ENCODE data around the gene PRRT3. TPM values are rescaled to one million over a fixed set of nuclear protein-coding genes. Genes with fewer than 3 reads are reported as not detected.

Gene PRRT3
- polyA plus RNA-seq, 1 experiment: 3.4 TPM

DNA sequence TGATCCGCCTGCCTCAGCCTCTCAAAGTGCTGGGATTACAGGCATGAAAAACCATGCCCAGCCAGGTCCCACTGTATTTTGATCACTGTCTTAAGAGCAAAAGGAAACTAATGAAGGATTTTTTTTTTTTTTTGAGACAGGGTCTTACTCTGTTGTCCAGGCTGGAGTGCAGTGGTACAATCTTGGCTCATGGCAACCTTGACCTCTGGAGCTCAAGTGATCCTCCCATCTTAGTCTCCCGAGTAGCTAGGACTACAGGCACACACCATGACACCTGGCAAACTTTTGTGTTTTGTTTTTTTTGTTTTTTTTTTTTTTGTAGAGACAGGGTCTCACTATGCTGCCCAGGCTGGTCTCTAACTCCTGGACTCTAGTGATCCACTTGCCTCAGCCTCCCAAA lies 28.0 kb upstream of the PRRT3 start:
- TF ChIP-seq, protein P1, sequence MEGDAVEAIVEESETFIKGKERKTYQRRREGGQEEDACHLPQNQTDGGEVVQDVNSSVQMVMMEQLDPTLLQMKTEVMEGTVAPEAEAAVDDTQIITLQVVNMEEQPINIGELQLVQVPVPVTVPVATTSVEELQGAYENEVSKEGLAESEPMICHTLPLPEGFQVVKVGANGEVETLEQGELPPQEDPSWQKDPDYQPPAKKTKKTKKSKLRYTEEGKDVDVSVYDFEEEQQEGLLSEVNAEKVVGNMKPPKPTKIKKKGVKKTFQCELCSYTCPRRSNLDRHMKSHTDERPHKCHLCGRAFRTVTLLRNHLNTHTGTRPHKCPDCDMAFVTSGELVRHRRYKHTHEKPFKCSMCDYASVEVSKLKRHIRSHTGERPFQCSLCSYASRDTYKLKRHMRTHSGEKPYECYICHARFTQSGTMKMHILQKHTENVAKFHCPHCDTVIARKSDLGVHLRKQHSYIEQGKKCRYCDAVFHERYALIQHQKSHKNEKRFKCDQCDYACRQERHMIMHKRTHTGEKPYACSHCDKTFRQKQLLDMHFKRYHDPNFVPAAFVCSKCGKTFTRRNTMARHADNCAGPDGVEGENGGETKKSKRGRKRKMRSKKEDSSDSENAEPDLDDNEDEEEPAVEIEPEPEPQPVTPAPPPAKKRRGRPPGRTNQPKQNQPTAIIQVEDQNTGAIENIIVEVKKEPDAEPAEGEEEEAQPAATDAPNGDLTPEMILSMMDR (IDR thresholded peaks at IDR 0.05; ENCODE audit: low read depth, low read length): no peak
- Histone ChIP-seq H3K9me3 (ENCODE audit: control insufficient read depth, insufficient read depth, low read length) (no peaks in the 10 kb centered on the region), H3K4me3 (ENCODE audit: low read depth, low read length) (no peak overlapping the region), H3K27me3 (ENCODE audit: control insufficient read depth, insufficient read depth, low read length) (no peaks in the 10 kb centered on the region), H3K27ac (ENCODE audit: low read depth, low read length) (no peak overlapping the region)
- CTCF ChIA-PET: interaction anchor here (0.7 kb wide), 1 partner anchor 262 kb away, joined by 4 read pairs; no protein-coding TSS in a partner anchor
- POLR2A ChIA-PET: interaction anchor here (0.9 kb wide), 1 partner anchor 221 kb away, joined by 4 read pairs; no protein-coding TSS in a partner anchor
- DNase-seq (ENCODE audit: low read depth, low spot score): no peak

DNA sequence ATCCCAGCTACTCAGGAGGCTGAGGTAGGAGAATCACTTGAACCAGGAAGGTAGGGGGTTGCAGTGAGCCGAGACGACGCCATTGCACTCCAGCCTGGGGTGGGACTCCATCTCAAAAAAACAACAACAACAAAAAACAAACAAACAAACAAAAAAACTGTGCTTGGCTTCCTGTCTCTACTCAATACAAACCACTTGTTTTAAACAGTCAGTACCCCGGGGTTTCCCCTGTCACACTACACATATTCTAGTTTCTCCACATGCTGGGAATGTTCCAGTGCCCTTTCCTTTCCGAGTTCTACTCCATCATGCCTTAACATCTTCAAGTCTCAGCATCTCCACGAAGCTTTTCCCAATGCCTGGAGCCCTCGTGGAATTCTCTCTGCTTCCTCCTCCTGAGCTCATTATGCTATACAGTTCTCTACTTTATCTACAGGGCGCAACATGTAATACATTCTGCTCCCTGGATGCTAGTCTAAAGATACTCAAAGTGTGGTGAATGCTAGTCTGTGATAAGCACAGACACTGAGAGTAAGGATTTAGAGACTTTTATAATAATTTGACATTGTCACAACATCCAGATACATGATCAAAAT lies 26.6 kb upstream of the PRRT3 start:
- ChIA-PET POLR2A (no interaction called here), CTCF (interaction anchor here (2.8 kb wide), 1 partner anchor 32 kb away, joined by 11 read pairs; no protein-coding TSS in a partner anchor)
- H3K9me3 ChIP-seq (ENCODE audit: control insufficient read depth, insufficient read depth, low read length): no peaks in the 10 kb centered on the region
- H3K27me3 ChIP-seq (ENCODE audit: control insufficient read depth, insufficient read depth, low read length): no peaks in the 10 kb centered on the region
- DNase-seq (ENCODE audit: low read depth, low spot score): no peak
- TF ChIP-seq, protein P1 (IDR thresholded peaks at IDR 0.05; ENCODE audit: low read depth, low read length): no peak
- no peak overlapping the region for H3K27ac ChIP-seq (ENCODE audit: low read depth, low read length)
- H3K4me3 ChIP-seq (ENCODE audit: low read depth, low read length): no peak overlapping the region

- CTCF ChIA-PET: interaction anchor here (0.6 to 2.8 kb wide), 4 partner anchors 11 to 96 kb away, joined by 4 to 11 read pairs (median 4); partner anchors contain the start of gene CRELD1
- TF ChIP-seq, protein P1 (IDR thresholded peaks at IDR 0.05; ENCODE audit: low read depth, low read length): no peak
- Histone ChIP-seq H3K27me3 (ENCODE audit: control insufficient read depth, insufficient read depth, low read length) (no peaks in the 10 kb centered on the region), H3K9me3 (ENCODE audit: control insufficient read depth, insufficient read depth, low read length) (no peaks in the 10 kb centered on the region), H3K27ac (ENCODE audit: low read depth, low read length) (peak overlapping the region; percentile 54), H3K4me3 (ENCODE audit: low read depth, low read length) (no peak overlapping the region)
- DNase-seq (ENCODE audit: low read depth, low spot score): peak; percentile 87
- POLR2A ChIA-PET: interaction anchor here (0.5 to 1.4 kb wide), 6 partner anchors 10 to 106 kb away, joined by 3 to 9 read pairs (median 4); partner anchors contain the start of gene EMC3
Observed at GRCh38 chr3:9976721-9977709, 24.8 kb upstream of the PRRT3 start.

GRCh38 chr3:9970020-9970652 lies 17.9 kb upstream of the PRRT3 start:
- ChIA-PET CTCF (interaction anchor here (0.8 kb wide), 1 partner anchor 121 kb away, joined by 3 read pairs; no protein-coding TSS in a partner anchor), POLR2A (interaction anchor here (1.0 kb wide), 1 partner anchor 11 kb away, joined by 3 read pairs; no protein-coding TSS in a partner anchor)
- Histone ChIP-seq H3K27me3 (ENCODE audit: control insufficient read depth, insufficient read depth, low read length) (no peaks in the 10 kb centered on the region), H3K4me3 (ENCODE audit: low read depth, low read length) (no peak overlapping the region), H3K27ac (ENCODE audit: low read depth, low read length) (peak overlapping the region; percentile 91), H3K9me3 (ENCODE audit: control insufficient read depth, insufficient read depth, low read length) (no peaks in the 10 kb centered on the region)
- TF ChIP-seq, protein P1 (IDR thresholded peaks at IDR 0.05; ENCODE audit: low read depth, low read length): no peak
- DNase-seq (ENCODE audit: low read depth, low spot score): no peak
